Vagina (tissue), 2 donors: Measurements from ENCODE around the gene GSTM1.

Experiments
- CTCF ChIP-seq, 3 experiments: fragments of 450-650 bp in 2 of 3; fragments of 200-600 bp in 1 of 3; sonication (generic) in 1 of 3; IDR thresholded peaks; one replicate each; pipeline ENCODE4 v1.5.1; 2017 to 2019; ENCODE audit warnings: antibody characterized with exemption in 3 of 3, mild to moderate bottlenecking in 2 of 3, moderate library complexity in 2 of 3
- POLR2A ChIP-seq, 2 donors: fragments of 450-650 bp; IDR thresholded peaks; one replicate each; pipeline ENCODE4 v1.6.1; 2017; ENCODE audit warnings: antibody characterized with exemption in 2 of 2, mild to moderate bottlenecking in 2 of 2, moderate library complexity in 2 of 2
- POLR2AphosphoS5 ChIP-seq, 2 donors: sonication (generic); formaldehyde crosslinking; IDR thresholded peaks; one replicate each; pipeline ENCODE4 v1.9.0; 2017; ENCODE audit warnings: antibody characterized with exemption in 2 of 2, mild to moderate bottlenecking in 2 of 2, low read depth in 1 of 2; ENCODE audit not compliant: insufficient read depth in 1 of 2

- TF ChIP-seq CTCF (IDR thresholded peaks at IDR 0.05) (no peak), POLR2A (IDR thresholded peaks at IDR 0.05) (no peak), POLR2AphosphoS5 (IDR thresholded peaks at IDR 0.05; ENCODE audit: insufficient read depth in 1 of 2, low read depth in 1 of 2) (no peak)
These were observed 42.9 kb upstream of the GSTM1 start for GRCh38 chr1:109644670-109645069.
